ENCODE data around the gene CCDC137. TPM values are rescaled to one million over a fixed set of nuclear protein-coding genes. Genes with fewer than 3 reads are reported as not detected.

CCDC137 gene
- polyA plus RNA-seq, 3 donors = 2.4 to 8.8 (median 3.6) TPM

- 16% methylated on average over 28 of the region's 29 CpGs for WGBS (ENCODE audit: insufficient coverage)
Measured at GRCh38 chr17:81710514-81711308, 44.2 kb downstream of the CCDC137 start.

More at GRCh38 chr17:81710514-81711308, 44.2 kb downstream of the CCDC137 start:
- peak; percentile 38 to 55 (median 53) for DNase-seq
- Mint-ChIP-seq H3K4me3 (peak overlapping the region; percentile 80 to 84), H3K27ac (peak overlapping the region in 5 of 7 donors; percentile 47 to 81 (median 67)), H3K9me3 (no peaks in the 10 kb centered on the region), H3K36me3 (peaks cover 15 to 26% of the 10 kb centered on the region in 2 donors), H3K27me3 (ENCODE audit: low read depth in 3 of 3) (peaks cover 0 to 21% (median 13%) of the 10 kb centered on the region in 3 donors), H3K4me1 (peaks cover 29% of the 10 kb centered on the region)
- intact Hi-C loops (cut with micrococcal nuclease) = loop anchor here in 1 of 2 donors (5.0 kb wide), 2 partner anchors 43 to 327 kb away; partner anchors contain the start of genes CCDC137, DCXR and OXLD1
- Histone ChIP-seq H3K27ac (ENCODE audit: low read depth in 1 of 2, low read length in 2 of 2) (peak overlapping the region in 1 of 2 donors; percentile 9), H3K4me2 (replicated peaks; ENCODE audit: extremely low read depth, low read length, poor library complexity, severe bottlenecking) (peak overlapping the region; percentile 84), H3K9me3 (replicated peaks in 1 of 2; ENCODE audit: control insufficient read depth in 1 of 2, insufficient read depth in 1 of 2, low read length in 2 of 2) (no peaks in the 10 kb centered on the region), H4K20me1 (ENCODE audit: insufficient read depth, low read length) (no peaks in the 10 kb centered on the region), H3K9ac (ENCODE audit: insufficient read depth, low read length, poor library complexity, severe bottlenecking) (no peak overlapping the region), H3K79me2 (ENCODE audit: insufficient read depth, low read length) (peaks cover 4% of the 10 kb centered on the region), H2AFZ (ENCODE audit: insufficient read depth, low read depth, low read length, poor library complexity, severe bottlenecking) (peak overlapping the region; percentile 76), H3K36me3 (replicated peaks in 1 of 2; ENCODE audit: control insufficient read depth in 1 of 2, insufficient read depth in 2 of 2, low read length in 2 of 2) (peaks cover 11 to 22% of the 10 kb centered on the region in 2 donors), H3K4me3 (replicated peaks in 1 of 3; ENCODE audit: low read depth in 2 of 3, low read length in 3 of 3) (peak overlapping the region in 2 of 3 experiments; percentile 17 to 78), H3K4me1 (ENCODE audit: control insufficient read depth in 1 of 2, insufficient read depth in 2 of 2, low read length in 2 of 2) (peaks cover 26 to 42% of the 10 kb centered on the region in 2 donors), H3K27me3 (ENCODE audit: control insufficient read depth in 2 of 2, insufficient read depth in 2 of 2, low read length in 2 of 2) (peaks cover 0 to 8% of the 10 kb centered on the region in 2 donors)
- no peak for TF ChIP-seq CTCF (IDR thresholded peaks at IDR 0.05)
